Tibial nerve (tissue), 4 donors: ENCODE measurements around the gene CTDSP2.
"Not testable (repeated sequence)": the region's sequence is repeated elsewhere in the genome, so short reads cannot be mapped to it uniquely, and the experiment has no call there.

Source experiments
- EP300 ChIP-seq, 2 donors: sonication (generic); formaldehyde crosslinking; IDR thresholded peaks; one replicate each; pipeline ENCODE4 v1.6.1; 2017; ENCODE audit warnings: antibody characterized with exemption in 2 of 2, mild to moderate bottlenecking in 1 of 2
- TF ChIP-seq, protein P1 (sequence below), 5 experiments: fragments of 200-600 bp in 3 of 5; fragments of 450-650 bp in 2 of 5; sonication (generic) in 3 of 5; IDR thresholded peaks; one replicate each; pipeline ENCODE4 v1.5.1; 2016 to 2019; ENCODE audit warnings: antibody characterized with exemption in 5 of 5, mild to moderate bottlenecking in 3 of 5, moderate library complexity in 2 of 5

DNA sequence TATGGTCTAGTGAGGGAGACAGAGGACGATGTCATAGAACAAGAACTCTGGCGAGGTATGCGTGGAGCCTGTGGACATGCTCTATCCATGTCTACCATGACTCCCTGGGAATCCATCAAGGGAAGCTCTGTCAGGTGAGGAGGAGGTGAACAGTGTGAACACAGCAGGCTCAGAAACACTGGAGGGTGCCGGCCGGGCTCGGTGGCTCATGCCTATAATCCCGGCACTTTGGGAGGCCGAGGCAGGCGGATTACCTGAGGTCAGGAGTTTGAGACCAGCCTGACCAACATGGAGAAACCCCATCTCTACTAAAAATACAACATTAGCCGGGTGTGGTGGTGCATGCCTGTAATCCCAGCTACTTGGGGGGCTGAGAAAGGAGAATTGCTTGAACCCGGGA lies 71.9 kb downstream of the CTDSP2 start:
- TF ChIP-seq, protein P1, sequence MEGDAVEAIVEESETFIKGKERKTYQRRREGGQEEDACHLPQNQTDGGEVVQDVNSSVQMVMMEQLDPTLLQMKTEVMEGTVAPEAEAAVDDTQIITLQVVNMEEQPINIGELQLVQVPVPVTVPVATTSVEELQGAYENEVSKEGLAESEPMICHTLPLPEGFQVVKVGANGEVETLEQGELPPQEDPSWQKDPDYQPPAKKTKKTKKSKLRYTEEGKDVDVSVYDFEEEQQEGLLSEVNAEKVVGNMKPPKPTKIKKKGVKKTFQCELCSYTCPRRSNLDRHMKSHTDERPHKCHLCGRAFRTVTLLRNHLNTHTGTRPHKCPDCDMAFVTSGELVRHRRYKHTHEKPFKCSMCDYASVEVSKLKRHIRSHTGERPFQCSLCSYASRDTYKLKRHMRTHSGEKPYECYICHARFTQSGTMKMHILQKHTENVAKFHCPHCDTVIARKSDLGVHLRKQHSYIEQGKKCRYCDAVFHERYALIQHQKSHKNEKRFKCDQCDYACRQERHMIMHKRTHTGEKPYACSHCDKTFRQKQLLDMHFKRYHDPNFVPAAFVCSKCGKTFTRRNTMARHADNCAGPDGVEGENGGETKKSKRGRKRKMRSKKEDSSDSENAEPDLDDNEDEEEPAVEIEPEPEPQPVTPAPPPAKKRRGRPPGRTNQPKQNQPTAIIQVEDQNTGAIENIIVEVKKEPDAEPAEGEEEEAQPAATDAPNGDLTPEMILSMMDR (IDR thresholded peaks at IDR 0.05): not testable (repeated sequence)
- TF ChIP-seq EP300 (IDR thresholded peaks at IDR 0.05): not testable (repeated sequence)
